ENCODE results near the gene RAMP3. TPM values are rescaled to one million over a fixed set of nuclear protein-coding genes. Genes with fewer than 3 reads are reported as not detected.

RAMP3 gene
- total RNA-seq, 2 donors from 2014 or later = 35.8 to 43.5 TPM

DNA sequence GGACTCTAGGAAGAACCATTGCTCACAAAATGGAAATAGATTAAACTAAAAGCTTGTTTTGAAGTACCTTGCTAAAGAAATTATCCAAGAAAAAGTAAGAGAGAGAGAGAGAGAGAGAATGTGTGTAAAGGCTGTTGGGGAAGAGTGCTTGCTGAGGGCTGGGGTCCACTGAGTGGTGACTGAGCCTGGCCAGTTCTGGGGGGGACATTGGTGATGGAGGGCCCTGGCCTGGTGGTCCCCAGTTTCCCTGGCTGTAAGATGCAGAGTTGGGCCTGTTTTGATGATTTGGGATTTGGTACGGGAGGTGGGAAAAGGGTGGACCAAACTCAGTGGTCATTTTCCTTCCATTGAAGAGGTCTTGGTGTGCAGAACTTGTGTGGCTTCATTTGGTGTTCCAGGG is 880 bp downstream of the RAMP3 start:
- Histone ChIP-seq H3K4me1 (replicated peaks) (no peaks in the 10 kb centered on the region), H3K36me3 (no peaks in the 10 kb centered on the region), H3K4me3 (no peak overlapping the region), H3K9me3 (no peaks in the 10 kb centered on the region), H3K27me3 (replicated peaks; ENCODE audit: insufficient read depth) (peaks cover 10% of the 10 kb centered on the region), H3K27ac (no peak overlapping the region)
- 89% methylated on average over 1 of the region's 1 CpG for WGBS
- TF ChIP-seq POLR2A (IDR thresholded peaks at IDR 0.05) = no peak
- TF ChIP-seq CTCF (IDR thresholded peaks at IDR 0.05) = no peak
- TF ChIP-seq POLR2AphosphoS5 (IDR thresholded peaks at IDR 0.05) = no peak
- DNase-seq (ENCODE audit: low spot score) = no peak
- intact Hi-C loops (cut with DNase I) = loop anchor here (10.0 kb wide), 1 partner anchor 696 kb away; no protein-coding TSS in a partner anchor

GRCh38 chr7:45159296-45159695 is 1.7 kb downstream of the RAMP3 start:
- no peaks in the 10 kb centered on the region for H3K4me1 ChIP-seq (replicated peaks)
- H3K27me3 ChIP-seq (replicated peaks; ENCODE audit: insufficient read depth) = peaks cover 10% of the 10 kb centered on the region
- H3K4me3 ChIP-seq = no peak overlapping the region
- no peaks in the 10 kb centered on the region for H3K36me3 ChIP-seq
- H3K27ac ChIP-seq = no peak overlapping the region
- 91% methylated on average over 4 of the region's 4 CpGs for WGBS
- no peaks in the 10 kb centered on the region for H3K9me3 ChIP-seq
- no peak for DNase-seq (ENCODE audit: low spot score)
- TF ChIP-seq CTCF (IDR thresholded peaks at IDR 0.05) = no peak
- TF ChIP-seq POLR2A (IDR thresholded peaks at IDR 0.05) = no peak
- no peak for TF ChIP-seq POLR2AphosphoS5 (IDR thresholded peaks at IDR 0.05)
- intact Hi-C loops (cut with DNase I) = loop anchor here (10.0 kb wide), 1 partner anchor 696 kb away; no protein-coding TSS in a partner anchor

GRCh38 chr7:45160417-45160881 is 2.9 kb downstream of the RAMP3 start:
- H3K9me3 ChIP-seq = no peaks in the 10 kb centered on the region
- no peak for TF ChIP-seq CTCF (IDR thresholded peaks at IDR 0.05)
- no peak for TF ChIP-seq POLR2A (IDR thresholded peaks at IDR 0.05)
- TF ChIP-seq POLR2AphosphoS5 (IDR thresholded peaks at IDR 0.05) = no peak
- peaks cover 10% of the 10 kb centered on the region for H3K27me3 ChIP-seq (replicated peaks; ENCODE audit: insufficient read depth)
- DNase-seq (ENCODE audit: low spot score) = no peak
- no peaks in the 10 kb centered on the region for H3K36me3 ChIP-seq
- no peaks in the 10 kb centered on the region for H3K4me1 ChIP-seq (replicated peaks)
- 54% methylated on average over 10 of the region's 10 CpGs for WGBS
- H3K27ac ChIP-seq = no peak overlapping the region
- no peak overlapping the region for H3K4me3 ChIP-seq
- intact Hi-C loops (cut with DNase I) = no loop called here

GRCh38 chr7:45161138-45161537 is 3.5 kb downstream of the RAMP3 start:
- Histone ChIP-seq H3K9me3 (no peaks in the 10 kb centered on the region), H3K27me3 (replicated peaks; ENCODE audit: insufficient read depth) (peaks cover 10% of the 10 kb centered on the region), H3K4me1 (replicated peaks) (no peaks in the 10 kb centered on the region), H3K36me3 (no peaks in the 10 kb centered on the region), H3K4me3 (no peak overlapping the region), H3K27ac (no peak overlapping the region)
- intact Hi-C loops (cut with DNase I) = no loop called here
- TF ChIP-seq POLR2AphosphoS5 (IDR thresholded peaks at IDR 0.05) (no peak), CTCF (IDR thresholded peaks at IDR 0.05) (no peak), POLR2A (IDR thresholded peaks at IDR 0.05) (no peak)
- no peak for DNase-seq (ENCODE audit: low spot score)
- WGBS = 74% methylated on average over 4 of the region's 4 CpGs

GRCh38 chr7:45161842-45162241 is 4.3 kb downstream of the RAMP3 start:
- WGBS = 85% methylated on average over 9 of the region's 9 CpGs
- TF ChIP-seq POLR2AphosphoS5 (IDR thresholded peaks at IDR 0.05) (no peak), CTCF (IDR thresholded peaks at IDR 0.05) (no peak), POLR2A (IDR thresholded peaks at IDR 0.05) (no peak)
- DNase-seq (ENCODE audit: low spot score) = no peak
- intact Hi-C loops (cut with DNase I) = no loop called here
- Histone ChIP-seq H3K36me3 (no peaks in the 10 kb centered on the region), H3K27me3 (replicated peaks; ENCODE audit: insufficient read depth) (peaks cover 10% of the 10 kb centered on the region), H3K9me3 (no peaks in the 10 kb centered on the region), H3K4me1 (replicated peaks) (no peaks in the 10 kb centered on the region), H3K4me3 (no peak overlapping the region), H3K27ac (no peak overlapping the region)

Measured in prostate gland (tissue), 2 donors.